ENCODE data around the gene DOCK9.

Gene DOCK9

GRCh38 chr13:98878486-98879126 is 99.3 kb downstream of the DOCK9 start:
- DNase-seq, result no peak

GRCh38 chr13:98877936-98878335 is 99.9 kb downstream of the DOCK9 start:
- DNase-seq, result no peak

- DNase-seq, result no peak
These were observed 100.4 kb downstream of the DOCK9 start for GRCh38 chr13:98877466-98877865.

DNA sequence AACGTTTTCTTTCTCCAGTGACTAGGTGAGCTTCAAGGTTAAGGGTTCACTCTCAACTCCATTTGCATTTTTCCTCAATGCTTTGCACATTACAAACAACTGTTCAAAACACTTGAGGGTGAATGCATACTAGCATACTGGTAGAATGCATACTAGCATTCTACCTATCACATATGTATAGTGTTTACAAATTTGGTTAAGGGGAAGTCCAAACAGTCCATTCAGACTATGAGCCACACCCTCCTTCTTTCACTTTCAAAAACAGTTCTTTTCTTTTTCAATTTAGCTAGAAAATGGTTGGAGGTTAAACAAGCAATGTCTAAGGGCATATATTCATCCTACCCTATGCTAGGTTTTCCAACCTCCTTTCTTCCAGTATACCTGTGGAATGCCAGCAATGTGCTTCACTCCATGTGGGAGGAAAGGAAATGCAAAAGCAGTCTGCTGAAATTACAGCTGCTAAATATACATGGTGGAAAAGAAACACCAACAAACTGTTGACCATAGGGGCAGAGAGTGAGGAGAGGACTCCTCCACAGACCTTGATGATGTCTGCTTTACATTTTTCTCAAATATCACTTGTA is 102.6 kb downstream of the DOCK9 start:
- no peak for DNase-seq

DNA sequence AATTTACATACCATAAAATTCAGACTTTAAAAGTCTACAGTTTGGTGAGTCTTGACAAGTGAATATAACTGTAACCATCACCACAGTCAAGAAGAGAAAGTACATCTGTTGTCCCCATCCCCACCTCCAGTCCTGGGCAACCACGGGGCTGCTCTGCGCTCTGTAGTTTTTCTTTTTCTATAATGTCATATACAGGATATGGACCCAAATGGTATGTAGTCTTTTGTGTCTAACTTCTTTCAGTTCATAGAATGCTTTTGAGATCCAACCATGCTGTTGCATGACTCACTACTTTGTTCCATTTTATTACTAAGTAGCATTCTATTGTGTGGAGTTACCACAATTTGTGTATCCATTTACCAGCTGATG is 103.9 kb downstream of the DOCK9 start:
- DNase-seq, result no peak

DNA sequence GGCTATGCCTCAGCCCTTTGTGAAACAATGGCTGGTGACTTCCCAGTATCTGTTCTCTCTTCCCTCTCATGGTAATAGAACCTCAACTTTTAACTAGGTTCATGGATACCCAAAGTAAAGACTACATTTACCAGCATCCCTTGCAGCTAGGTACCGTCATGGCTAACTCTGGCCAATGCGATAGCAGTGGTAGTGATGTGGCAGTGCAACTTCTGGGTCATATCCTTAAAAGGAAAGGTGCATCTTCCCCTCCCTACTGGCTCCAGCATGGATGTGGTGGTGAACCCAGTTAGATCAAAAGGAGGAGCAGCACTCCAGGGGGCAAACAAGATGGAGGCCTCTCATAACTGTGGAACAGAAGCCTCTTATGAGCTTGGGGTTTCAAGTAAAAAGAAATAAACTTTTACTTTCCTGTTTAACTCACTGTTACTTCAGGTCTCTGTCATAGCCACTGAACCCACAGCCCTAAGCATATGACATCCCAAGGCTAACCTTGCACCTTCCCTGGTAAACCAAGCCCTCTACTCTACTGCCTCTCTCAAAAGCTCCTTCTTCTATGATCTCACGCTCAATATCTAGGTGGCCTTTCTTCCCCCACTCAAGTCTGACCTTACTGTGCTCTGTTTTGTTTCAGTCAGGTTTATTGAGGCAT is 104.4 kb downstream of the DOCK9 start:
- no peak for DNase-seq

- DNase-seq, result no peak
These were observed 106.1 kb downstream of the DOCK9 start for GRCh38 chr13:98871727-98872126.

- DNase-seq, result no peak
These were observed 108.3 kb downstream of the DOCK9 start for GRCh38 chr13:98869408-98870090.

- no peak for DNase-seq
These were observed 108.9 kb downstream of the DOCK9 start for GRCh38 chr13:98868932-98869331.

DNA sequence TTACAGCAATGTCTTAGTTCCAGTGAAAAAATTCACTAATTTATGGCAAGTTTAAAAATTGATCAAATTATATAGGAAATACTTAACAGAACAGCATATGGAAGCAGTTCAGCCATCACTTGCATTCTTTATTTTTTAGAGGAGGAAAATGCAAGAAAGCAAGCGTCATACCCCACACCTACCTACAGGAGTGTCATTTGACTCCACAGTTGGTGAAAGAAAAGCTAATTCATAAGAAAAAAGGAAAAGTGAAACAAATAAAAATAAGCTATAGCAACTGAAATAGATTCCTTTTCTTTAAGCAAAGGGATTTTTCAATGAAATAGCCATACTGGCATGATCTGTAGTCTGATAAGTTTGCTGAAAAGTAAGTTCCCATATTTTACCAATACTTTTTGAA is 111.0 kb downstream of the DOCK9 start:
- no peak for DNase-seq

DNA sequence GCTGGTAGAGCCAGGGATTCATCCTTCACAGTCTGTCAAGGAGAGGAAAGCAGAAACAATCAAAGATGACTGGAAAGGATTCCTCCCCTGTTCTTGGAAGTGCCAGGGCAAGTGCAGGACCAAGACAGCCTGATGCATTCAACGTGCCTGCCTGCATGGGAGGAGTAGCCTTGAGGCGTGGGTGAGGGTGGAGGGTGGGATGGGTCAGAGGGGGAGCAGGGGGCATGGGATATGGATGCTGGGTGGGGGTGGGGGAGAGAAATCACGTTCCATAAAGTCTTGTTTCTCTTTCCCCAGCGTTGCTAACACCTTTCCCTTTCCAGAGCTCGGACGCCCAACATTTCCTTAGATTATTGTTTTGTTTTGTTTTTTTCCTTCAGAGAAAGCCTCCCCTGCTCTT is 117.4 kb downstream of the DOCK9 start:
- no peak for DNase-seq

- no peak for DNase-seq
These were observed 119.7 kb downstream of the DOCK9 start for GRCh38 chr13:98858191-98858590.

DNA sequence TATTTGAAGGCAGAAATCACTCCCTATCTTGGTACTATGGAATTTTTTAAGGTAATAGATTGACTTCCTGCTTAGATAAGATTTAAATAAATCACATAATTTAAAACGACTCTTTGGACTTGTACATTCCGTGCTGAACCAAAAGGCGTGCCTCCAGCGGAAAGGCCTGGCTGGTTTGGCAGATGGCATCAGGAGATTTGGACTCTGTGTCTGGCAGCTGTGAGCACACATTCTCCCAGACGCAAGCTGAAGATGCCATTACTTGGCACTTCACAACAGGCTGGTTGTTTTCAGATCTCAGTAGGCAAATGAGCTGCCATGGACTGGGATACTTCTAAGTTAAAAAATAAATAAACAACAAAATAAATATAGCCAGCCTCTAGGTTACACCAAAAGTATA is 120.9 kb downstream of the DOCK9 start:
- DNase-seq, result no peak

DNA sequence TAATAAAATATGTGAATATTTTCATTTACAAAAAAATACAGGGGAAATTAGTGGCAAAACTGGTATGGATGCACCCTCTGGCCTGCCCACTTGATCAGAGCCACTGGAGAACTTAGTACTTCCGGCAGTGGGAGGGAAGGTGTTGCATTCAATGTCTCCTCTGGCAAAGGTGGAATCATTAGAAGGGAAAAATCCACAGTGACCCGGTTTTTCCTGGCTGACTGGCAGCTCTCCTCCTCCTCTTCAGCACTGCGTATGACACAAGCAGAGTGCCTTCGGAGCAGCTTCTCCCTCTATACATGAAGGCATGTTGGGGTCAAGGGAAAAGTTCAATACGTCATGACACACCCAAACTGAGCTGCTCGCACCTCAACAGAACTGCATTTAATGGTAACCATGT is 123.4 kb downstream of the DOCK9 start:
- no peak for DNase-seq

DNA sequence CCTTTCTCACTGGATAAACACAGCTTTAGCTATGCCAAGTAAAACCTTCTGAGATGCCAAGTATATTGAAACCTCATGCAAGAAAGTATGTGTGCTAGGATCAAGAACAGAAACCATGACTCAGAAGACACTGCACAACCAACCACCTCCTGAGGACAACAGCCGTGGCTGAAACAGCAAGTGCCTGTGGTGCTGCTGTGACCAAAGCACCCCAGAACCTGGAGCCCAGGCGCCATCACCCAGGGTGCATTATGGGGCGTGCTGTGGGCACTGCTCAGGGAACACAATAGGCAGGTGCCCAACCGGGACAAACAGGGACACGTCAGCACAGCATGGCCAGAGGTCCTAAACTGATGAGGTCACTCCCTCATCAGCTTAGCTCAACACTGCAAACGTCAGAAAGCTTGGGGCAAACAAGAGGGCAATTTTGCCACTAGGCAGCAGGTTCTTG is 124.1 kb downstream of the DOCK9 start:
- peak; percentile 24 for DNase-seq

DNA sequence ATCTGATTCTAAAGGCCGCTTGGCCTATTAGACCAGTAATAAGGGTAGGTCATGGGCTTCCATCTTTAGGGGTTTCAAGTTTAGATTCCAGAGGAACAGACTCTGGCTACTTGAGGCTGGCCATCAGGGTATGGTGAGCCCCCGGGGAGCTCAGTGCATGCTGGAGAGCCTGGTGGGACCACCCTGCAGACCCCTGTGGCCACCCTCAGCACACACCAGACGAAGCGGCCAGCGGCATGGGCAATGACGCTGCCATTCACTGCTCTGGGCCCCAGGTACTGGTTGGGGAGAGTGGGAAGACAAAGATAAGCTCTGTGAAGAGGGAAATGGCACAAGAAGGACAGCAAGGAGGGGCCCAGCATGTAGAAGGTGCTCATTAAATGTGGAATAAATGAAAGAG is 126.6 kb downstream of the DOCK9 start:
- no peak for DNase-seq

DNA sequence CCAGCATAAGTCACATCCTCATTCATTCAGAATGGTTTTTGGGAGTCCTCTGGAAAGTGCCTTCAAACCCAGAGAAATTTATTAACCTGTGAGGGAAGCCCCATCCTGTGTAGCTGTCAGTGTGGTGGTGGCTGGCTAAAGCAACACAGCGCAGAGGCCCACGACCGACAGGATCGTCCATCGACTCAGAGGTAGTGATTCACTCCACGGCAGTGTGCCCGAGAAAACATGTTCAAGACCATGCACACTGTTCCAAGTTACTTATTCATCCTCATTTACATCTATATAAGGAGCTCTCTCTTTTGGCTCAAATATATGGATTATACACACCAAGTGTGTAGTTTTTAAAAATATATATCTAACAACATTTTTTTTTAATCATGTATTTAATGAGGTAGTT is 129.1 kb downstream of the DOCK9 start:
- peak; percentile 32 for DNase-seq

- DNase-seq, result no peak
These were observed 130.1 kb downstream of the DOCK9 start for GRCh38 chr13:98847780-98848179.

DNA sequence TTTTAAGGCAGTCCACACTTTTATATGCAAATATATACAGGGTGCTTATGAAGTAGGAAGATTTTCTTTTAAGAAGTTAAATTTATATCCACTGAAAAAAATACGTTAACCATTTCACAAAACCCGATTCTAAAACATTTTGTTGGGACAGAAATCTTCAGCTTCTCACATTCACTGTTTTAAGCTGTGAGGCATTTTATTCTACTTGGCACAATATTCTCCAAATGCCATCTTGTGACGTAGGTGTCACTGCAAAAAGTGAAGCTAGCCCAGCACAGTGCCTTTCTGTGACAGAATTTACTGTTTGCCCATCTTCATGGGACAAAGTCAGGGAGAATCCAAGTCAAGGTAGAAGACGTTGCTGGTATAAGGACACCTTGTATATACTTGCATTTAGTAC is 130.9 kb downstream of the DOCK9 start:
- DNase-seq, result no peak

- DNase-seq, result no peak
These were observed 131.3 kb downstream of the DOCK9 start for GRCh38 chr13:98846521-98846920.

DNA sequence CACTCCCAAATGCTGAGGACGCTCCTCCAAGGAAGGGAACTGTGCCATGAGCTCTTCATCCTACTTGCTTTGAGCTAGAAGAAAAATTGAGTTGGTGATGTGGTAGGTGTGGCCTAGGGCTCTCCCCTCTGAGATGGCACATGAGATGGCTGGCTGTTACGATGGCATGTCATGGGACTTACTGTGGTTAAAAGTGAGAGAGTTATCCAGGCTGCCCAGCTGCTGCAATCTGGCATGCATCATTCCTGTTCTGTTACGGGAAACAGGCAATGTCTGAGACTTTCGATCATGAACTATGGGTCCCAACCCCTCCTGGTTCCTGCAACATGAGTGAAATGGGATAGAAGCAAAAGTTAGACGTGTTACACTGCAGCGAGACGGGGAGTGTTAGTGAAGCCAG is 132.1 kb downstream of the DOCK9 start:
- no peak for DNase-seq

GRCh38 chr13:98844021-98844420 is 133.8 kb downstream of the DOCK9 start:
- no peak for DNase-seq

DNA sequence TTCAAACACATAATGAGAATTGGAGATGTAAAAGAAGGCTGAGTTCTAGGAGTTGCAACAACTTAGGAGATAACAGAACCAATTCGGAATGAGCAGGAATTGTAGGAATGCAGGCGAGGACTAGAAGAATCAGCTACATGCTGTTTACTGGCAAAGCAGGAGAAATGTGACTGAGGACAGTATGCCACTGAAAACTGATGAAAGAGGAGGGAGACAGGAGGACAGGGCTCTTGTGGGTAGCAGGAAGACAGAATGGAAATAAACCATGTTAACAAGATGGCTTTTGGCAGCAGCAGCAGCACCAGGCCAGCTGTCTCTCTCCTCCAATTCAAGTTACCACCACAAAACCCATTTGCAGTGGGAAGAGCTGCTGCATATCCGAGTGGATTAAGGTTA is 134.4 kb downstream of the DOCK9 start:
- DNase-seq, result no peak

DNA sequence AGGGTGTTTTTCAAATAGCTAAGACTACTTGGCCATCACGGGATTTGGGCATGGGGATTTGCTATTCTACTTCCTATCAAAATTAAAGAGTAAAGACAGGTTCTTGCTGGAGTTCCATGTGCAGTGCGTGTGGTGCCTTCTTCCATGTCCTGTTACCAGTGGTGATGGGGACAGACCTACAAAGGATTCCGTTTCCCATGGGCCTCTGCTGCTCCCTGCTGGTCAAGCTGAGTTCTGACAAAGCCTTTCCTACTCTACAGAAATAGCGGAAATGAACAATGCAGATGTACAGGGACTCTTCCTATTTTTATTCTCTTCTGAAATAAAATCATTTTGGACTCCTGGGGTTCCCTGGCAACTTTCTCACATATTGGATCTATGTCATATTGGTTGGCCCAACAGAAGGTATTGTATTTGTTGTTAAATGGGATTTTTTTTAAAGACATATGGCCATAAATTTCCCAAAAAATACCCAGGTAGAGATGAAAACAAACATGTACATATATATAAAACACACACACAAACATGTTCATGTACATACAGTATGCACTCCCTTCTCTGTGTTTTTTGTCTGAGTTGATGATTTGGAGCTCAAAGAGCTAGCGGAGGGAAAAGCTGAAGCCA is 134.9 kb downstream of the DOCK9 start:
- DNase-seq, result peak; percentile 68

Data from fibroblast of skin of right quadriceps (primary cell).